ENCODE measurements around the gene BABAM2. TPM values are rescaled to one million over a fixed set of nuclear protein-coding genes. Genes with fewer than 3 reads are reported as not detected.

BABAM2 gene
- total and polyA plus RNA-seq, 9 of the 15 experiments (the other 6 are each of a cell fraction or from before 2014, with no cell fraction given), result 10.9 to 37.4 (median 25.6) TPM

GRCh38 chr2:28165087-28165635, 274.6 kb downstream of the BABAM2 start:
- intact Hi-C loops (cut with micrococcal nuclease) (no loop called here), in situ Hi-C loops (cut with MboI) (loop anchor here (10.0 kb wide), 1 partner anchor 240 kb away; no protein-coding TSS in a partner anchor)
- no peak overlapping the region for H3K4me2 ChIP-seq (ENCODE audit: insufficient read depth, low read length)
- no peak overlapping the region for H3K27ac ChIP-seq (ENCODE audit: extremely low read depth, low read depth, low read length)
- H2AFZ ChIP-seq (ENCODE audit: low read depth, low read length), result no peak overlapping the region
- H3K79me2 ChIP-seq (ENCODE audit: control insufficient read depth, insufficient read depth, low read length), result no peaks in the 10 kb centered on the region
- H3K4me1 ChIP-seq (replicated peaks in 1 of 2; ENCODE audit: control insufficient read depth in 2 of 2, insufficient read depth in 2 of 2, low read length in 2 of 2), result no peaks in the 10 kb centered on the region
- 70% methylated on average over 4 of the region's 5 CpGs for WGBS (ENCODE audit: insufficient coverage, low coverage, missing lambda C conversion rate)
- H3K9me1 ChIP-seq (ENCODE audit: control insufficient read depth, insufficient read depth, low read length), result no peaks in the 10 kb centered on the region
- H3K36me3 ChIP-seq (ENCODE audit: control insufficient read depth, insufficient read depth, low read length), result no peaks in the 10 kb centered on the region
- TF ChIP-seq ZNF175 (CRISPR knock-in tag; IDR thresholded peaks at IDR 0.05; ENCODE audit: low read depth) (no peak), TCFL5 (CRISPR knock-in tag; conservative IDR thresholded peaks at IDR 0.05) (no peak), ZNF395 (CRISPR knock-in tag; IDR thresholded peaks at IDR 0.05) (no peak), BMI1 (IDR thresholded peaks at IDR 0.05; ENCODE audit: low read length) (no peak), ZNF780A (CRISPR knock-in tag; IDR thresholded peaks at IDR 0.05) (no peak)
- TF ChIP-seq, protein P1, sequence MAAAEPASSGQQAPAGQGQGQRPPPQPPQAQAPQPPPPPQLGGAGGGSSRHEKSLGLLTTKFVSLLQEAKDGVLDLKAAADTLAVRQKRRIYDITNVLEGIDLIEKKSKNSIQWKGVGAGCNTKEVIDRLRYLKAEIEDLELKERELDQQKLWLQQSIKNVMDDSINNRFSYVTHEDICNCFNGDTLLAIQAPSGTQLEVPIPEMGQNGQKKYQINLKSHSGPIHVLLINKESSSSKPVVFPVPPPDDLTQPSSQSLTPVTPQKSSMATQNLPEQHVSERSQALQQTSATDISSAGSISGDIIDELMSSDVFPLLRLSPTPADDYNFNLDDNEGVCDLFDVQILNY (CRISPR knock-in tag; IDR thresholded peaks at IDR 0.05), result no peak
- TF ChIP-seq, protein P2, sequence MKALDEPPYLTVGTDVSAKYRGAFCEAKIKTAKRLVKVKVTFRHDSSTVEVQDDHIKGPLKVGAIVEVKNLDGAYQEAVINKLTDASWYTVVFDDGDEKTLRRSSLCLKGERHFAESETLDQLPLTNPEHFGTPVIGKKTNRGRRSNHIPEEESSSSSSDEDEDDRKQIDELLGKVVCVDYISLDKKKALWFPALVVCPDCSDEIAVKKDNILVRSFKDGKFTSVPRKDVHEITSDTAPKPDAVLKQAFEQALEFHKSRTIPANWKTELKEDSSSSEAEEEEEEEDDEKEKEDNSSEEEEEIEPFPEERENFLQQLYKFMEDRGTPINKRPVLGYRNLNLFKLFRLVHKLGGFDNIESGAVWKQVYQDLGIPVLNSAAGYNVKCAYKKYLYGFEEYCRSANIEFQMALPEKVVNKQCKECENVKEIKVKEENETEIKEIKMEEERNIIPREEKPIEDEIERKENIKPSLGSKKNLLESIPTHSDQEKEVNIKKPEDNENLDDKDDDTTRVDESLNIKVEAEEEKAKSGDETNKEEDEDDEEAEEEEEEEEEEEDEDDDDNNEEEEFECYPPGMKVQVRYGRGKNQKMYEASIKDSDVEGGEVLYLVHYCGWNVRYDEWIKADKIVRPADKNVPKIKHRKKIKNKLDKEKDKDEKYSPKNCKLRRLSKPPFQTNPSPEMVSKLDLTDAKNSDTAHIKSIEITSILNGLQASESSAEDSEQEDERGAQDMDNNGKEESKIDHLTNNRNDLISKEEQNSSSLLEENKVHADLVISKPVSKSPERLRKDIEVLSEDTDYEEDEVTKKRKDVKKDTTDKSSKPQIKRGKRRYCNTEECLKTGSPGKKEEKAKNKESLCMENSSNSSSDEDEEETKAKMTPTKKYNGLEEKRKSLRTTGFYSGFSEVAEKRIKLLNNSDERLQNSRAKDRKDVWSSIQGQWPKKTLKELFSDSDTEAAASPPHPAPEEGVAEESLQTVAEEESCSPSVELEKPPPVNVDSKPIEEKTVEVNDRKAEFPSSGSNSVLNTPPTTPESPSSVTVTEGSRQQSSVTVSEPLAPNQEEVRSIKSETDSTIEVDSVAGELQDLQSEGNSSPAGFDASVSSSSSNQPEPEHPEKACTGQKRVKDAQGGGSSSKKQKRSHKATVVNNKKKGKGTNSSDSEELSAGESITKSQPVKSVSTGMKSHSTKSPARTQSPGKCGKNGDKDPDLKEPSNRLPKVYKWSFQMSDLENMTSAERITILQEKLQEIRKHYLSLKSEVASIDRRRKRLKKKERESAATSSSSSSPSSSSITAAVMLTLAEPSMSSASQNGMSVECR (CRISPR knock-in tag; IDR thresholded peaks at IDR 0.05), result no peak
- ChIA-PET CTCF (ENCODE audit: low intra/inter-chr PET ratio) (no interaction called here), POLR2A (interaction anchor here (0.7 kb wide), 1 partner anchor 850 kb away, joined by 3 read pairs; no protein-coding TSS in a partner anchor)
- no peak for ATAC-seq
- no peak for FAIRE-seq
- no peak overlapping the region for H3K9ac ChIP-seq (ENCODE audit: insufficient read depth in 1 of 2, low read depth in 2 of 2, low read length in 2 of 2)
- H3K27me3 ChIP-seq (ENCODE audit: control insufficient read depth in 2 of 2, insufficient read depth in 2 of 2, low read length in 2 of 2), result no peaks in the 10 kb centered on the region
- H4K20me1 ChIP-seq (replicated peaks; ENCODE audit: control insufficient read depth, insufficient read depth, low read length), result no peaks in the 10 kb centered on the region
- H3K4me3 ChIP-seq, result no peak overlapping the region
- no TSS peak for BruUV-seq (replicated peaks)
- DNase-seq (ENCODE audit: extremely low read depth in 1 of 4, low spot score in 3 of 4), result no peak
- no peaks in the 10 kb centered on the region for H3K9me3 ChIP-seq (replicated peaks; ENCODE audit: control insufficient read depth, insufficient read depth, low read depth, low read length)
